ENCODE results near the gene KRTAP10-2. TPM values are rescaled to one million over a fixed set of nuclear protein-coding genes. Genes with fewer than 3 reads are reported as not detected.
A peak's percentile ranks its signal among the peaks of the same experiment; 100 is the strongest.
"Not testable (repeated sequence)": the region's sequence is repeated elsewhere in the genome, so short reads cannot be mapped to it uniquely, and the experiment has no call there.

The KRTAP10-2 gene
- total and polyA plus RNA-seq, 2 donors from 2014 or later, result not detected

GRCh38 chr21:44503901-44504399 is 47.4 kb downstream of the KRTAP10-2 start:
- intact Hi-C loops (cut with DNase I), result no loop called here
- DNase-seq, result peak in 1 of 5 donors; percentile 67
- H3K9me3 ChIP-seq (ENCODE audit: control insufficient read depth in 2 of 3, insufficient read depth in 1 of 3, low read length in 3 of 3), result no peaks in the 10 kb centered on the region
- no peak for FAIRE-seq
- H3K9ac ChIP-seq (ENCODE audit: low read length in 3 of 3), result no peak overlapping the region
- no peaks in the 10 kb centered on the region for H3K4me1 ChIP-seq (ENCODE audit: control insufficient read depth in 2 of 3, insufficient read depth in 2 of 3, low read depth in 1 of 3, low read length in 3 of 3)
- H3K4me3 ChIP-seq (ENCODE audit: low read length in 3 of 3), result no peak overlapping the region
- TF ChIP-seq CTCF (IDR thresholded peaks at IDR 0.05; ENCODE audit: borderline replicate concordance, extremely low read depth, insufficient read depth), result no peak
- no peak overlapping the region for H3K27ac ChIP-seq (ENCODE audit: low read depth in 2 of 2, low read length in 2 of 2)
- no peaks in the 10 kb centered on the region for H3K27me3 ChIP-seq (ENCODE audit: control insufficient read depth, insufficient read depth, low read length)
- no peaks in the 10 kb centered on the region for H3K36me3 ChIP-seq (ENCODE audit: control insufficient read depth in 2 of 3, insufficient read depth in 3 of 3, low read length in 3 of 3)

- intact Hi-C loops (cut with DNase I); H3K27ac ChIP-seq (ENCODE audit: low read depth in 2 of 2, low read length in 2 of 2); H3K9me3 ChIP-seq (ENCODE audit: control insufficient read depth in 2 of 3, insufficient read depth in 1 of 3, low read length in 3 of 3); H3K27me3 ChIP-seq (ENCODE audit: control insufficient read depth, insufficient read depth, low read length); H3K36me3 ChIP-seq (ENCODE audit: control insufficient read depth in 2 of 3, insufficient read depth in 3 of 3, low read length in 3 of 3); H3K9ac ChIP-seq (ENCODE audit: low read length in 3 of 3); H3K4me3 ChIP-seq (ENCODE audit: low read length in 3 of 3); FAIRE-seq; H3K4me1 ChIP-seq (ENCODE audit: control insufficient read depth in 2 of 3, insufficient read depth in 2 of 3, low read depth in 1 of 3, low read length in 3 of 3): not testable (repeated sequence)
- DNase-seq, result peak in 1 of 5 donors; percentile 51
These were observed 48.1 kb downstream of the KRTAP10-2 start for GRCh38 chr21:44503006-44503889.

GRCh38 chr21:44502171-44502958 is 48.9 kb downstream of the KRTAP10-2 start:
- Histone ChIP-seq H3K27me3 (ENCODE audit: control insufficient read depth, insufficient read depth, low read length) (no peaks in the 10 kb centered on the region), H3K9ac (ENCODE audit: low read length in 3 of 3) (no peak overlapping the region), H3K36me3 (ENCODE audit: control insufficient read depth in 2 of 3, insufficient read depth in 3 of 3, low read length in 3 of 3) (no peaks in the 10 kb centered on the region), H3K4me1 (ENCODE audit: control insufficient read depth in 2 of 3, insufficient read depth in 2 of 3, low read depth in 1 of 3, low read length in 3 of 3) (no peaks in the 10 kb centered on the region), H3K4me3 (ENCODE audit: low read length in 3 of 3) (no peak overlapping the region), H3K9me3 (ENCODE audit: control insufficient read depth in 2 of 3, insufficient read depth in 1 of 3, low read length in 3 of 3) (no peaks in the 10 kb centered on the region), H3K27ac (ENCODE audit: low read depth in 2 of 2, low read length in 2 of 2) (no peak overlapping the region)
- intact Hi-C loops (cut with DNase I), result no loop called here
- FAIRE-seq (no peak), DNase-seq (peak in 1 of 5 donors; percentile 51)
- no peak for TF ChIP-seq CTCF (IDR thresholded peaks at IDR 0.05; ENCODE audit: borderline replicate concordance, extremely low read depth, insufficient read depth)

Other genes starting within 250 kb of the KRTAP10-2 start
- 23.3 TPM for gene CFAP410, start 212.1 kb downstream of the KRTAP10-2 start, total RNA-seq
- gene CFAP410, start 212.1 kb downstream of the KRTAP10-2 start, polyA plus RNA-seq (ENCODE audit: insufficient read depth, low read depth, low replicate concordance), result 45.3 TPM
- gene TRPM2, start 197.9 kb downstream of the KRTAP10-2 start, total RNA-seq, result 11.5 TPM
- 2.0 TPM for gene TRPM2, start 197.9 kb downstream of the KRTAP10-2 start, polyA plus RNA-seq (ENCODE audit: insufficient read depth, low read depth, low replicate concordance)
- 1.4 TPM for gene LRRC3, start 96.0 kb downstream of the KRTAP10-2 start, total RNA-seq
- 0.60 TPM for gene LRRC3, start 96.0 kb downstream of the KRTAP10-2 start, polyA plus RNA-seq (ENCODE audit: insufficient read depth, low read depth, low replicate concordance)
- not detected for gene KRTAP10-1, start 11.3 kb downstream of the KRTAP10-2 start, total RNA-seq
- not detected for gene KRTAP10-1, start 11.3 kb downstream of the KRTAP10-2 start, polyA plus RNA-seq (ENCODE audit: insufficient read depth, low read depth, low replicate concordance)
- not detected for gene KRTAP10-3, start 7.3 kb upstream of the KRTAP10-2 start, total RNA-seq
- gene KRTAP10-3, start 7.3 kb upstream of the KRTAP10-2 start, polyA plus RNA-seq (ENCODE audit: insufficient read depth, low read depth, low replicate concordance), result not detected
- gene KRTAP10-4, start 22.2 kb upstream of the KRTAP10-2 start, total RNA-seq, result not detected
- not detected for gene KRTAP10-4, start 22.2 kb upstream of the KRTAP10-2 start, polyA plus RNA-seq (ENCODE audit: insufficient read depth, low read depth, low replicate concordance)
- not detected for gene KRTAP10-5, start 29.1 kb upstream of the KRTAP10-2 start, total RNA-seq
- gene KRTAP10-5, start 29.1 kb upstream of the KRTAP10-2 start, polyA plus RNA-seq (ENCODE audit: insufficient read depth, low read depth, low replicate concordance), result not detected
- not detected for gene KRTAP10-6, start 41.0 kb upstream of the KRTAP10-2 start, total RNA-seq
- not detected for gene KRTAP10-6, start 41.0 kb upstream of the KRTAP10-2 start, polyA plus RNA-seq (ENCODE audit: insufficient read depth, low read depth, low replicate concordance)
- gene KRTAP10-7, start 49.1 kb upstream of the KRTAP10-2 start, total RNA-seq, result not detected
- not detected for gene KRTAP10-7, start 49.1 kb upstream of the KRTAP10-2 start, polyA plus RNA-seq (ENCODE audit: insufficient read depth, low read depth, low replicate concordance)
- not detected for gene KRTAP10-8, start 60.6 kb upstream of the KRTAP10-2 start, total RNA-seq
- gene KRTAP10-8, start 60.6 kb upstream of the KRTAP10-2 start, polyA plus RNA-seq (ENCODE audit: insufficient read depth, low read depth, low replicate concordance), result not detected
- not detected for gene KRTAP10-9, start 75.6 kb upstream of the KRTAP10-2 start, total RNA-seq
- gene KRTAP10-9, start 75.6 kb upstream of the KRTAP10-2 start, polyA plus RNA-seq (ENCODE audit: insufficient read depth, low read depth, low replicate concordance), result not detected
- gene KRTAP10-10, start 85.9 kb upstream of the KRTAP10-2 start, total RNA-seq, result not detected
- gene KRTAP10-10, start 85.9 kb upstream of the KRTAP10-2 start, polyA plus RNA-seq (ENCODE audit: insufficient read depth, low read depth, low replicate concordance), result not detected
- gene KRTAP10-11, start 94.9 kb upstream of the KRTAP10-2 start, total RNA-seq, result not detected
- gene KRTAP10-11, start 94.9 kb upstream of the KRTAP10-2 start, polyA plus RNA-seq (ENCODE audit: insufficient read depth, low read depth, low replicate concordance), result not detected
- not detected for gene KRTAP12-4, start 103.2 kb upstream of the KRTAP10-2 start, total RNA-seq
- gene KRTAP12-4, start 103.2 kb upstream of the KRTAP10-2 start, polyA plus RNA-seq (ENCODE audit: insufficient read depth, low read depth, low replicate concordance), result not detected
- not detected for gene KRTAP12-3, start 106.4 kb upstream of the KRTAP10-2 start, total RNA-seq
- not detected for gene KRTAP12-3, start 106.4 kb upstream of the KRTAP10-2 start, polyA plus RNA-seq (ENCODE audit: insufficient read depth, low read depth, low replicate concordance)
- gene KRTAP12-2, start 115.4 kb upstream of the KRTAP10-2 start, total RNA-seq, result not detected
- gene KRTAP12-2, start 115.4 kb upstream of the KRTAP10-2 start, polyA plus RNA-seq (ENCODE audit: insufficient read depth, low read depth, low replicate concordance), result not detected
- gene KRTAP12-1, start 130.7 kb upstream of the KRTAP10-2 start, total RNA-seq, result not detected
- not detected for gene KRTAP12-1, start 130.7 kb upstream of the KRTAP10-2 start, polyA plus RNA-seq (ENCODE audit: insufficient read depth, low read depth, low replicate concordance)
- not detected for gene KRTAP10-12, start 145.7 kb upstream of the KRTAP10-2 start, total RNA-seq
- gene KRTAP10-12, start 145.7 kb upstream of the KRTAP10-2 start, polyA plus RNA-seq (ENCODE audit: insufficient read depth, low read depth, low replicate concordance), result not detected
- 0.22 TPM for gene TSPEAR, start 160.1 kb upstream of the KRTAP10-2 start, total RNA-seq
- 0.09 TPM for gene TSPEAR, start 160.1 kb upstream of the KRTAP10-2 start, polyA plus RNA-seq (ENCODE audit: insufficient read depth, low read depth, low replicate concordance)